ENCODE measurements around the gene SLFNL1.

DNA sequence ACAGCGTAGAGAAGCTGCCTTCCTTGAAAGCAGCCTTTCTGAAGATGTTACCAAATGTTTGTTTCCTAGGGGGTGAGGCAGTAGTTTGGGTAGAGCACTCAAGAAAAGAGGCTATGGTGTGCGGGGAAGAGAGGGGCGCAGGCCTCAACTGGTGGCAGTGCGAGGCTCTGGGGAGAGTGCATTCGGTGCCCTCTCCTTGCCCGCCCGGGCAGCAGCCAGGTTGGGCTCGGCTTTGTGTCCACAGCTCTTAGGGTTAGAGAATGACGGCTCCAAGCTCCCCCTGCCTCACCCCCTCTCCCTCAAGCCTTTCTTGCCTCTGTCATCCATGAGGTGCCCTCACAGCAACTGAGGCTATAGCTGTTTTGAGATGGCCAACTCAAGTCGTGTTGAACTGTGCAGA, 899 bp upstream of the SLFNL1 start:
- TF ChIP-seq CTCF (IDR thresholded peaks at IDR 0.05; ENCODE audit: low read length): no peak
- no peak for TF ChIP-seq EZH2 (IDR thresholded peaks at IDR 0.05; ENCODE audit: borderline replicate concordance, low read length)
